ENCODE results near the gene SYPL2. TPM values are rescaled to one million over a fixed set of nuclear protein-coding genes. Genes with fewer than 3 reads are reported as not detected.

SYPL2 gene
- total RNA-seq, 1 experiment from 2014 or later, result 2.5 TPM

DNA sequence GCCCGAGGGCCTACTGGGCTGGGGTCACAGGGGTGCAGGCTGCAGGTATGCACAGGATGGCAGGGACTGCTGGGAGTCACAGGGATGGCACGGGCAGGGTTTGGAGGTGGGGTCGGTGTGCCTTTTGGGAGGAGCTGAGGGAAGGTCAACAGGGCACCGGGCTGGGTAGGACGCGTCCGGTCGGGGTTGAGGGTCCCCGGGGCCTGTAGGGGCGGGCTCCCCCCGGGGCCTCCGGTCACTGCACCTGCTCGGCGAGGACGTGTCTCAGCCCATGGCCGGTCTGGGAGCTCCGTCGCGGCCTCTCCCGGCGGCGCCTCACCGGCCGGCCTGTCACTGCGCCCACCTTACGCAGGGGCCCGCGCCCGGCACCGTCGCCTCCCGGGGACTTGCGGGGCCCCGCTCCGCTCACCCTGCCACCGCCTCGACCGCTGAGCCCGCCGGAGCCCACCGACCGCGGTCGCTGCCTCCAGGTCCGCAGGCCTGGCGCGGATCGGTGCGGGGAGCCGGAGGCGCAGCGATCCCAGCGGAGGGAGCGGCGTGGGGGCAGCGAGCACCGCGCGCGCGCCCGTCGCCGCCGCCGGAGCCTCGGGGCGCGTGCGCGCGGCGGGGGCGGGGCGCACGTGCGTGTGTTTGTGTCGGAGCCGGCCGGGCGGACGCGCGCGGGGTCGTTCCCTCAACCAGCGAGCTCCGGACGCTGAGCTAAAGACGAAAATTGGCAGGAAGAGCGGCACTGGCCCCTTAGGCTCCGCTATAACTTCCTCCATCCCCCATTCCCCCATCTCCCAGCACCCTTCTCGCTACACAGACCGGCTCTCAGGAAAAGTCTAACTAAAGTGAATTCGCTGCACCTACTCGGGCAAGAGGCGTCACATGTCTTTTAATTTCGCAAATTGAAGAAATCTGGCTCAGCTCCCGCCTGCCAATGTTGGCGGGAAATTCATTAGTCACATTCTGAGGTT, 43.1 kb downstream of the SYPL2 start, which contains the start of gene AMIGO1:
TSS of gene AMIGO1 (minus strand) at position 552 of the 959 bp plus-strand sequence. CDS start 815 bp downstream, outside the sequence.
- Histone ChIP-seq H3K23me2 (ENCODE audit: insufficient read length, low read depth, low read length, poor library complexity, severe bottlenecking) (peaks cover 7% of the 10 kb centered on the region), H2BK12ac (ENCODE audit: insufficient read length, low read depth, low read length) (no peak within 1 kb of the TSS), H3K27ac (ENCODE audit: insufficient read length, low read depth, low read length) (no peak within 1 kb of the TSS), H4K8ac (replicated peaks; ENCODE audit: insufficient read length, low read depth, low read length) (no peak within 1 kb of the TSS), H3K27me3 (ENCODE audit: insufficient read depth, low read length) (peaks cover 2% of the 10 kb centered on the region; the same call in 1 of the 2 replicates), H2BK120ac (ENCODE audit: low read depth, low read length, poor library complexity, severe bottlenecking) (no peak within 1 kb of the TSS), H2BK5ac (ENCODE audit: insufficient read length, low read length) (no peak within 1 kb of the TSS), H4K5ac (ENCODE audit: insufficient read length, low read depth, low read length) (no peak within 1 kb of the TSS), H3K9me3 (ENCODE audit: control insufficient read depth, low read depth, low read length) (no peaks in the 10 kb centered on the region), H3K4ac (ENCODE audit: low read depth, low read length) (no peak within 1 kb of the TSS), H3K56ac (ENCODE audit: insufficient read length, low read depth, low read length) (no peak within 1 kb of the TSS), H4K91ac (ENCODE audit: insufficient read length, low read depth, low read length) (no peak within 1 kb of the TSS), H2BK20ac (ENCODE audit: low read depth, low read length, poor library complexity, severe bottlenecking) (no peak within 1 kb of the TSS), H3K4me2 (ENCODE audit: insufficient read depth, insufficient read length, low read length) (peak within 1 kb of the TSS; percentile 85), H3K4me1 (ENCODE audit: insufficient read depth, low read length) (peaks cover 3% of the 10 kb centered on the region; the same call in 1 of the 2 replicates), H3K9ac (ENCODE audit: extremely low read depth, insufficient read length, low read length) (no peak within 1 kb of the TSS), H3T11ph (ENCODE audit: low read length) (no peak within 1 kb of the TSS), H2BK15ac (ENCODE audit: low read depth, low read length) (no peak within 1 kb of the TSS; the same call in 1 of the 2 replicates), H3K14ac (ENCODE audit: insufficient read depth, low read length) (no peak within 1 kb of the TSS), H3K79me2 (ENCODE audit: insufficient read depth, low read length) (no peaks in the 10 kb centered on the region), H4K20me1 (ENCODE audit: control insufficient read depth, insufficient read depth, insufficient read length) (no peaks in the 10 kb centered on the region), H3K18ac (ENCODE audit: insufficient read length, low read depth, low read length) (no peak within 1 kb of the TSS), H3K23ac (ENCODE audit: insufficient read length, low read depth, low read length) (no peak within 1 kb of the TSS), H2AK5ac (ENCODE audit: insufficient read length, low read length) (no peak within 1 kb of the TSS), H2AFZ (ENCODE audit: low read length) (no peak within 1 kb of the TSS), H3K79me1 (ENCODE audit: insufficient read depth, low read depth, low read length, poor library complexity, severe bottlenecking) (no peaks in the 10 kb centered on the region)
- H3K27me3 Mint-ChIP-seq (ENCODE audit: low read depth), result peaks cover 59% of the 10 kb centered on the region
- H3K4me3 Mint-ChIP-seq, result peak within 1 kb of the TSS; percentile 86 to 92
- WGBS (ENCODE audit: extremely low coverage, insufficient read length, low lambda C conversion rate), result no CpG with 5 or more reads among the region's 100 CpGs
- no peaks in the 10 kb centered on the region for H3K9me3 Mint-ChIP-seq
- TF ChIP-seq, protein P1, sequence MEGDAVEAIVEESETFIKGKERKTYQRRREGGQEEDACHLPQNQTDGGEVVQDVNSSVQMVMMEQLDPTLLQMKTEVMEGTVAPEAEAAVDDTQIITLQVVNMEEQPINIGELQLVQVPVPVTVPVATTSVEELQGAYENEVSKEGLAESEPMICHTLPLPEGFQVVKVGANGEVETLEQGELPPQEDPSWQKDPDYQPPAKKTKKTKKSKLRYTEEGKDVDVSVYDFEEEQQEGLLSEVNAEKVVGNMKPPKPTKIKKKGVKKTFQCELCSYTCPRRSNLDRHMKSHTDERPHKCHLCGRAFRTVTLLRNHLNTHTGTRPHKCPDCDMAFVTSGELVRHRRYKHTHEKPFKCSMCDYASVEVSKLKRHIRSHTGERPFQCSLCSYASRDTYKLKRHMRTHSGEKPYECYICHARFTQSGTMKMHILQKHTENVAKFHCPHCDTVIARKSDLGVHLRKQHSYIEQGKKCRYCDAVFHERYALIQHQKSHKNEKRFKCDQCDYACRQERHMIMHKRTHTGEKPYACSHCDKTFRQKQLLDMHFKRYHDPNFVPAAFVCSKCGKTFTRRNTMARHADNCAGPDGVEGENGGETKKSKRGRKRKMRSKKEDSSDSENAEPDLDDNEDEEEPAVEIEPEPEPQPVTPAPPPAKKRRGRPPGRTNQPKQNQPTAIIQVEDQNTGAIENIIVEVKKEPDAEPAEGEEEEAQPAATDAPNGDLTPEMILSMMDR (conservative IDR thresholded peaks at IDR 0.05), result no peak
- no peaks in the 10 kb centered on the region for H3K36me3 Mint-ChIP-seq (ENCODE audit: insufficient read depth in 1 of 3, low read depth in 3 of 3)
- H3K4me1 Mint-ChIP-seq, result peaks cover 13 to 14% of the 10 kb centered on the region in 2 experiments
- peak within 1 kb of the TSS in 1 of 3 experiments; percentile 65; a peak in 1 of 7 replicates for H3K27ac Mint-ChIP-seq
- peak; percentile 72 for DNase-seq
